ENCODE results near the gene NFIA. TPM values are rescaled to one million over a fixed set of nuclear protein-coding genes. Genes with fewer than 3 reads are reported as not detected.

Gene NFIA
- total and polyA plus RNA-seq, 9 of the 15 experiments (the other 6 are each of a cell fraction or from before 2014, with no cell fraction given) = 5.3 to 24.9 (median 9.8) TPM

DNA sequence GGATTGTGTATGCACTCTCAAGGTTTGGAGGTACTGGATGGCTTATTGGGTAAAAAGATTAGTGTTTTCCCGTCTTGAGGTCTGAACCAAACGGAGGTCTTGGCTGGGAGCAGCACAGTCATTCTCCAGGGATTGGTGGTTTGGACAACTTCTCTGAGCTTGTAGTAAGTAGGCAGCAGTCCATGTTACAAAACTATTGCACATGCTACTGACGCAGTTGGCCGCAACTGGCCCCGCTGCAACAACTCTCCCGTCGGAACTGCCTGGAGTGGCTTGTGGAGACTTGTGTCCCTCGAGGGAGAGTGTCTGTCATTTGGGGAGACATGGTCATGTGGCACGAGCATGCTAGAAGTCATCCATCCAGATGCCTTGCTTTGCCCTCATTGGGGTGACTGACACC lies 366.6 kb downstream of the NFIA start:
- POLR2A ChIA-PET = interaction anchor here (0.9 kb wide), 1 partner anchor 16 kb away, joined by 5 read pairs; no protein-coding TSS in a partner anchor
- peaks cover 3 to 20% of the 10 kb centered on the region in 2 experiments; a peak in 4 of 5 replicates for H3K4me1 ChIP-seq (replicated peaks in 1 of 2; ENCODE audit: control insufficient read depth in 2 of 2, insufficient read depth in 2 of 2, low read length in 2 of 2)
- ATAC-seq (no peak), DNase-seq (ENCODE audit: extremely low read depth in 1 of 4, low spot score in 3 of 4) (no peak), FAIRE-seq (no peak)
- no peak overlapping the region for H3K4me2 ChIP-seq (ENCODE audit: insufficient read depth, low read length)
- no peaks in the 10 kb centered on the region for H3K27me3 ChIP-seq (ENCODE audit: control insufficient read depth in 2 of 2, insufficient read depth in 2 of 2, low read length in 2 of 2)
- no TSS peak for BruUV-seq (replicated peaks)
- H3K36me3 ChIP-seq (ENCODE audit: control insufficient read depth, insufficient read depth, low read length) = peaks cover 3% of the 10 kb centered on the region; the same call in 1 of the 3 replicates
- in situ Hi-C loops (cut with MboI) (loop anchor here (10.0 kb wide), 1 partner anchor 474 kb away; no protein-coding TSS in a partner anchor), intact Hi-C loops (cut with micrococcal nuclease) (no loop called here)
- TF ChIP-seq PREB (CRISPR knock-in tag; IDR thresholded peaks at IDR 0.05) (no peak), LARP7 (IDR thresholded peaks at IDR 0.05) (no peak)
- H3K9ac ChIP-seq (ENCODE audit: insufficient read depth in 1 of 2, low read depth in 2 of 2, low read length in 2 of 2) = no peak overlapping the region
- WGBS (ENCODE audit: insufficient coverage, low coverage, missing lambda C conversion rate) = 90% methylated on average over 9 of the region's 9 CpGs
- no peaks in the 10 kb centered on the region for H3K9me3 ChIP-seq (replicated peaks; ENCODE audit: control insufficient read depth, insufficient read depth, low read depth, low read length)
- no peak overlapping the region for H2AFZ ChIP-seq (ENCODE audit: low read depth, low read length)
- no peaks in the 10 kb centered on the region for H3K9me1 ChIP-seq (ENCODE audit: control insufficient read depth, insufficient read depth, low read length)
- no peaks in the 10 kb centered on the region for H4K20me1 ChIP-seq (replicated peaks; ENCODE audit: control insufficient read depth, insufficient read depth, low read length)
- CTCF ChIA-PET (ENCODE audit: low intra/inter-chr PET ratio) = no interaction called here
- H3K4me3 ChIP-seq = no peak overlapping the region
- H3K79me2 ChIP-seq (ENCODE audit: control insufficient read depth, insufficient read depth, low read length) = no peaks in the 10 kb centered on the region
- no peak overlapping the region for H3K27ac ChIP-seq (ENCODE audit: extremely low read depth, low read depth, low read length)

DNA sequence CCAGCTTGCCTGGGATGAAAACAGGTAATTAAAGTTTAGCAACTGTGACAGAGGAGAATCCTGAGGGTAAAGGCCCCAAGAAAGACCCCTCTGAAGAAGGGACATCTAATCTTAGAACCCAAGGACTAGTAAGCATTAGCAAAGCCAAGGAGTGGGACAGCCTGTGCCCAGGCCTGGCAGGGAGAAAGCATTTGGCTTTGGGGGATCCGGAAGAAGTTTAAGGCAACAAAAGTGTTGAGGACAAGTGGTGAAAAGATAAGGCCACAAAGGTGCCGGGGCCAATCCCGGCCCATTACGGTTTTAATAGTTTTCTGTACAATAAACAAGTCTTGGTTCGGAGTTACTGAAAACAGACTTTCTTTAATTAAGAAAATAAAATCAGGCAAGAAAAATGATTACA lies 367.0 kb downstream of the NFIA start:
- Histone ChIP-seq H3K9me3 (replicated peaks; ENCODE audit: control insufficient read depth, insufficient read depth, low read depth, low read length) (no peaks in the 10 kb centered on the region), H3K27ac (ENCODE audit: extremely low read depth, low read depth, low read length) (no peak overlapping the region), H4K20me1 (replicated peaks; ENCODE audit: control insufficient read depth, insufficient read depth, low read length) (no peaks in the 10 kb centered on the region), H3K79me2 (ENCODE audit: control insufficient read depth, insufficient read depth, low read length) (no peaks in the 10 kb centered on the region), H3K9me1 (ENCODE audit: control insufficient read depth, insufficient read depth, low read length) (no peaks in the 10 kb centered on the region), H3K4me3 (no peak overlapping the region), H3K27me3 (ENCODE audit: control insufficient read depth in 2 of 2, insufficient read depth in 2 of 2, low read length in 2 of 2) (no peaks in the 10 kb centered on the region), H3K9ac (ENCODE audit: insufficient read depth in 1 of 2, low read depth in 2 of 2, low read length in 2 of 2) (no peak overlapping the region), H3K4me2 (ENCODE audit: insufficient read depth, low read length) (no peak overlapping the region), H2AFZ (ENCODE audit: low read depth, low read length) (no peak overlapping the region), H3K4me1 (replicated peaks in 1 of 2; ENCODE audit: control insufficient read depth in 2 of 2, insufficient read depth in 2 of 2, low read length in 2 of 2) (peaks cover 3 to 20% of the 10 kb centered on the region in 2 experiments; a peak in 4 of 5 replicates), H3K36me3 (ENCODE audit: control insufficient read depth, insufficient read depth, low read length) (peaks cover 3% of the 10 kb centered on the region; the same call in 1 of the 3 replicates)
- no peak for DNase-seq (ENCODE audit: extremely low read depth in 1 of 4, low spot score in 3 of 4)
- in situ Hi-C loops (cut with MboI) (loop anchor here (10.0 kb wide), 1 partner anchor 475 kb away; no protein-coding TSS in a partner anchor), intact Hi-C loops (cut with micrococcal nuclease) (no loop called here)
- 84% methylated on average over 5 of the region's 5 CpGs for WGBS (ENCODE audit: insufficient coverage, low coverage, missing lambda C conversion rate)
- FAIRE-seq = no peak
- no TSS peak for BruUV-seq (replicated peaks)
- no peak for ATAC-seq
- ChIA-PET CTCF (ENCODE audit: low intra/inter-chr PET ratio) (interaction anchor here (0.6 kb wide), 1 partner anchor 348 kb away, joined by 3 read pairs; no protein-coding TSS in a partner anchor), POLR2A (interaction anchor here (0.9 kb wide), 1 partner anchor 15 kb away, joined by 5 read pairs; no protein-coding TSS in a partner anchor)
- TF ChIP-seq SREBF1 (IDR thresholded peaks at IDR 0.05; ENCODE audit: borderline replicate concordance, low read depth, low read length) (no peak), SREBF2 (CRISPR knock-in tag; IDR thresholded peaks at IDR 0.05) (no peak), EHMT2 (IDR thresholded peaks at IDR 0.05) (no peak), GTF2E2 (tag; IDR thresholded peaks at IDR 0.05) (no peak), CREB1 (IDR thresholded peaks at IDR 0.05) (no peak), CREB1 (CRISPR knock-in tag; IDR thresholded peaks at IDR 0.05) (no peak), E4F1 (CRISPR knock-in tag; IDR thresholded peaks at IDR 0.05; ENCODE audit: borderline replicate concordance) (no peak), SMAD1 (IDR thresholded peaks at IDR 0.05; ENCODE audit: low read depth, low read length, partially characterized antibody) (no peak), TCF3 (CRISPR knock-in tag; IDR thresholded peaks at IDR 0.05) (no peak)
- TF ChIP-seq, protein P1, sequence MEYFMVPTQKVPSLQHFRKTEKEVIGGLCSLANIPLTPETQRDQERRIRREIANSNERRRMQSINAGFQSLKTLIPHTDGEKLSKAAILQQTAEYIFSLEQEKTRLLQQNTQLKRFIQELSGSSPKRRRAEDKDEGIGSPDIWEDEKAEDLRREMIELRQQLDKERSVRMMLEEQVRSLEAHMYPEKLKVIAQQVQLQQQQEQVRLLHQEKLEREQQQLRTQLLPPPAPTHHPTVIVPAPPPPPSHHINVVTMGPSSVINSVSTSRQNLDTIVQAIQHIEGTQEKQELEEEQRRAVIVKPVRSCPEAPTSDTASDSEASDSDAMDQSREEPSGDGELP (CRISPR knock-in tag; IDR thresholded peaks at IDR 0.05; ENCODE audit: borderline replicate concordance) = no peak
